HepG2 (cell line): ENCODE data around the gene LCLAT1. TPM values are rescaled to one million over a fixed set of nuclear protein-coding genes. Genes with fewer than 3 reads are reported as not detected.

Experiments used
- EHMT2 ChIP-seq: fragments of 200-600 bp; sonication (generic); IDR thresholded peaks from 2 replicates; pipeline ENCODE4 v1.7.0; 2017; ENCODE audit warnings: antibody characterized with exemption, low read depth, low read length, borderline replicate concordance
- FOXJ3 ChIP-seq: sonication (generic); formaldehyde crosslinking; IDR thresholded peaks from 2 replicates; pipeline ENCODE4 v1.4.0; 2020; ENCODE audit warnings: missing genetic modification reagents, mild to moderate bottlenecking, borderline replicate concordance
- HNRNPLL ChIP-seq: fragments of 200-400 bp; formaldehyde crosslinking; IDR thresholded peaks from 2 replicates; pipeline ENCODE4 v1.6.1; 2017; ENCODE audit warnings: mild to moderate bottlenecking, low read depth, low read length; ENCODE audit not compliant: poor library complexity, severe bottlenecking
- JUND ChIP-seq: sonication (generic); formaldehyde crosslinking; IDR thresholded peaks from 2 replicates; pipeline ENCODE4 v1.8.0; 2022; ENCODE audit warnings: mild to moderate bottlenecking, missing genetic modification reagents
- KAT7 ChIP-seq: IDR thresholded peaks from 2 replicates; pipeline ENCODE4 v1.6.1; 2018; ENCODE audit warnings: borderline replicate concordance, missing compliant biosample characterization
- PHF20 ChIP-seq: sonication (generic); formaldehyde crosslinking; IDR thresholded peaks from 2 replicates; pipeline ENCODE4 v1.5.0; 2020; ENCODE audit warnings: mild to moderate bottlenecking, missing genetic modification reagents
- REXO4 ChIP-seq: sonication (generic); formaldehyde crosslinking; IDR thresholded peaks from 2 replicates; pipeline ENCODE4 v1.8.0; 2022; ENCODE audit warnings: missing genetic modification reagents, mild to moderate bottlenecking, borderline replicate concordance
- SALL2 ChIP-seq: sonication (generic); formaldehyde crosslinking; IDR thresholded peaks from 2 replicates; pipeline ENCODE4 v1.8.1; 2023; ENCODE audit warnings: mild to moderate bottlenecking, missing genetic modification reagents, inconsistent platforms
- SNAPC5 ChIP-seq: sonication (generic); formaldehyde crosslinking; IDR thresholded peaks from 2 replicates; pipeline ENCODE4 v1.8.1; 2023; ENCODE audit warnings: mild to moderate bottlenecking, missing genetic modification reagents, borderline replicate concordance
- SRSF1 ChIP-seq: fragments of 200-400 bp; formaldehyde crosslinking; optimal IDR thresholded peaks from 2 replicates; pipeline ENCODE3; 2017; ENCODE audit warnings: mild to moderate bottlenecking, low read depth, low read length, moderate library complexity
- TFAP4 ChIP-seq: sonication (generic); IDR thresholded peaks from 2 replicates; pipeline ENCODE4 v1.6.1; 2016; ENCODE audit warnings: low read depth, borderline replicate concordance
- TGIF2 ChIP-seq: IDR thresholded peaks from 2 replicates; pipeline ENCODE4 v1.6.1; 2016; ENCODE audit warnings: control low read depth, missing compliant biosample characterization
- ZBTB21 ChIP-seq: sonication (generic); formaldehyde crosslinking; IDR thresholded peaks from 2 replicates; pipeline ENCODE4 v1.4.0; 2020; ENCODE audit warnings: missing genetic modification reagents
- ZNF235 ChIP-seq: sonication (generic); formaldehyde crosslinking; IDR thresholded peaks from 2 replicates; pipeline ENCODE4 v1.8.1; 2023; ENCODE audit warnings: mild to moderate bottlenecking, missing genetic modification reagents, borderline replicate concordance
- ZNF33A ChIP-seq: sonication (generic); formaldehyde crosslinking; IDR thresholded peaks from 2 replicates; pipeline ENCODE4 v1.5.1; 2020; ENCODE audit warnings: missing genetic modification reagents, mild to moderate bottlenecking, moderate library complexity, borderline replicate concordance
- ZNF569 ChIP-seq: sonication (generic); formaldehyde crosslinking; IDR thresholded peaks from 2 replicates; pipeline ENCODE4 v1.5.0; 2020; ENCODE audit warnings: mild to moderate bottlenecking, missing genetic modification reagents, moderate library complexity, borderline replicate concordance
- ZNF737 ChIP-seq: sonication (generic); formaldehyde crosslinking; IDR thresholded peaks from 2 replicates; pipeline ENCODE4 v1.5.0; 2020; ENCODE audit warnings: missing genetic modification reagents, mild to moderate bottlenecking, borderline replicate concordance
- ZZZ3 ChIP-seq: sonication (generic); formaldehyde crosslinking; IDR thresholded peaks from 2 replicates; pipeline ENCODE4 v1.4.0; 2020; ENCODE audit warnings: missing genetic modification reagents, mild to moderate bottlenecking, borderline replicate concordance
- polyA plus RNA-seq, 8 experiments: library from polyadenylated mRNA; depleted of rRNA in 3 of 8; stranded (reverse) in 7 of 8; unstranded in 1 of 8; fragments of >200 nt; fragmentation: Illumina TruSeq in 4 of 8; extraction: Trizol in 4 of 8; gene quantifications; 2 replicates each; pipeline versions ENCODE4 v1.2.1 to v1.2.3, GENCODE V29; 2011 to 2016; ENCODE audit warnings: low read depth in 4 of 8, missing spikeins in 1 of 8, mixed read lengths in 1 of 8; ENCODE audit not compliant: insufficient read depth in 1 of 8
- total RNA-seq, 5 experiments: library from RNA; depleted of rRNA; stranded (reverse); fragments of >200 nt; fragmentation: Illumina TruSeq; extraction: Trizol; gene quantifications; 2 replicates each; pipeline ENCODE4 v1.2.3, GENCODE V29; 2016; ENCODE audit warnings: low read depth in 1 of 5
- TF ChIP-seq, protein P1 (sequence below): sonication (generic); formaldehyde crosslinking; IDR thresholded peaks from 2 replicates; pipeline ENCODE4 v1.5.0; 2020; ENCODE audit warnings: missing genetic modification reagents, mild to moderate bottlenecking, borderline replicate concordance

The LCLAT1 gene
- total and polyA plus RNA-seq, 2 of the 13 experiments (the other 11 are each of a cell fraction or from before 2014, with no cell fraction given) = 18.0 to 28.0 TPM

GRCh38 chr2:30447149-30448045 lies at the start of gene LCLAT1 (continued):
- TF ChIP-seq ZNF33A (CRISPR knock-in tag) (no peak), ZNF569 (CRISPR knock-in tag) (peak; percentile 97; the same call in 1 of the 2 replicates), SNAPC5 (peak; percentile 80; the same call in 1 of the 2 replicates), ZBTB21 (peak; percentile 74), ZNF235 (CRISPR knock-in tag) (peak; percentile 98), HNRNPLL (peak; percentile 95), KAT7 (CRISPR knock-in tag) (peak; percentile 95), REXO4 (CRISPR knock-in tag) (peak; percentile 99), TGIF2 (CRISPR knock-in tag) (peak; percentile 82; the same call in 1 of the 2 replicates), ZNF737 (CRISPR knock-in tag) (peak; percentile 94), FOXJ3 (CRISPR knock-in tag) (peak; percentile 80), JUND (CRISPR knock-in tag) (peak; percentile 76), PHF20 (CRISPR knock-in tag) (peak; percentile 83), SALL2 (peak; percentile 93), TFAP4 (peak; percentile 39; the same call in 1 of the 2 replicates), ZZZ3 (peak; percentile 53; the same call in 1 of the 2 replicates), EHMT2 (no peak; the same call in 1 of the 2 replicates), SRSF1 (peak; percentile 82)
- TF ChIP-seq, protein P1, sequence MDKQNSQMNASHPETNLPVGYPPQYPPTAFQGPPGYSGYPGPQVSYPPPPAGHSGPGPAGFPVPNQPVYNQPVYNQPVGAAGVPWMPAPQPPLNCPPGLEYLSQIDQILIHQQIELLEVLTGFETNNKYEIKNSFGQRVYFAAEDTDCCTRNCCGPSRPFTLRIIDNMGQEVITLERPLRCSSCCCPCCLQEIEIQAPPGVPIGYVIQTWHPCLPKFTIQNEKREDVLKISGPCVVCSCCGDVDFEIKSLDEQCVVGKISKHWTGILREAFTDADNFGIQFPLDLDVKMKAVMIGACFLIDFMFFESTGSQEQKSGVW = no peak
